Gastroesophageal sphincter (tissue), 3 donors: ENCODE data around the gene MTFR1L.

Source experiments
- CTCF ChIP-seq, 4 experiments: fragments of 200-600 bp in 2 of 4; fragments of 450-650 bp in 2 of 4; sonication (generic) in 1 of 4; IDR thresholded peaks; one replicate each; pipeline ENCODE4 v1.5.1; 2017 to 2019; ENCODE audit warnings: antibody characterized with exemption in 4 of 4, mild to moderate bottlenecking in 2 of 4, moderate library complexity in 2 of 4
- POLR2AphosphoS5 ChIP-seq: sonication (generic); formaldehyde crosslinking; IDR thresholded peaks from one replicate; pipeline ENCODE4 v1.6.1; 2017; ENCODE audit warnings: antibody characterized with exemption

- TF ChIP-seq CTCF (IDR thresholded peaks at IDR 0.05), result no peak
- TF ChIP-seq POLR2AphosphoS5, result peak; percentile 55
These were observed 13.9 kb upstream of the MTFR1L start for GRCh38 chr1:25805863-25806225.
